Measurements from ENCODE around the gene CAVIN1.

CAVIN1 gene

GRCh38 chr17:42365136-42365535, 57.9 kb downstream of the CAVIN1 start:
- no peak overlapping the region for H3K4me3 ChIP-seq (ENCODE audit: insufficient read depth, low read length, poor library complexity, severe bottlenecking)
- H3K27ac ChIP-seq (ENCODE audit: low read depth, low read length): no peak overlapping the region
- peaks cover 5% of the 10 kb centered on the region; the same call in 1 of the 2 replicates for H4K20me1 ChIP-seq (ENCODE audit: low read depth, low read length)
- no peak overlapping the region for H2AFZ ChIP-seq (ENCODE audit: low read depth, low read length, severe bottlenecking)
- H3K9me2 ChIP-seq (replicated peaks; ENCODE audit: insufficient read depth, low read length): no peaks in the 10 kb centered on the region
- H3K9ac ChIP-seq (ENCODE audit: low read length): no peak overlapping the region
- H3K4me2 ChIP-seq (ENCODE audit: low read depth, low read length, poor library complexity, severe bottlenecking): no peak overlapping the region
- no peaks in the 10 kb centered on the region for H3K36me3 ChIP-seq (ENCODE audit: low read length)
- no peaks in the 10 kb centered on the region for H3K27me3 ChIP-seq (ENCODE audit: low read length)
- H3K9me3 ChIP-seq (ENCODE audit: insufficient read depth, low read length): no peaks in the 10 kb centered on the region
- no peaks in the 10 kb centered on the region for H3K79me2 ChIP-seq (ENCODE audit: insufficient read depth, low read length)
- TF ChIP-seq CTCF (IDR thresholded peaks at IDR 0.05; ENCODE audit: insufficient read depth, low read length, poor library complexity, severe bottlenecking) (no peak), EZH2phosphoT487 (conservative IDR thresholded peaks at IDR 0.05; ENCODE audit: low read length) (no peak)
- no peaks in the 10 kb centered on the region; the same call in 1 of the 2 replicates for H3F3A ChIP-seq (ENCODE audit: insufficient read depth)

DNA sequence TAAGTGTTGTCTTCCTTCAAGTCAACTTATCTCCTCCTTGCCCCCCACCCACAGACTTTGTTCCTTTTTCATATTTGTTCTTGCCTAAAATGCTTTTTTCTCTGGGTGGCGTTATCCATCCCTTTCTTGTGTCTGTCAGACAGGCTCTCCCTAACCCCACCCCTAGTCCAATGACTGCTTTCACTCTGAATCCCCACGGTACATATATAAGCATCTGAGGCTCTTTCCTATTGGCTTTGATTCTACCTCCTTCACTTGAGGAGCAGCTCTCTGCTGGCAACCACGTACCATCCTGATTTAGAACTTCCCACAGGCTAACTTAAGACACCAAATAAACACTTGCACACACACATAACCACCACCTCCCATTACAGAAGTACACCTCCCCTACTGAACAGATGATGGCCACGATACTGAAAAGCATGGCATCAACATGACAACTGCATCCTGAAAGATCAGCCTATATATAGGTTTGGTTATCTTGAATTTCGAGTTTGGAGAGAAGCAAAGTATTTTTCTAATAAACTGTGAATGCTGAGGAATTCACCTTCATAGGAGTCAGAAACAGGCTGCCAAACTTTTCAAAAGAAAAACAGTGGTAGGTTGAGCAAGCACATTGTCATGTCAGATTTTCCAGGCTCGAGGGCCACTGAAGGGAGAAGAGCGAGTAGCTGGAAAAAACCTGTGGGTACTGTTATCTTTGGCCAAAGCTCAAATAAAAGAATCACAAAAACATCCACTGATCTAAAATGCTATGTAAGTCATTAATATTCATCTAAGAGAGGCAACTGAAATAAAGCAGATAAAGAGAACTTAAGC, 59.1 kb downstream of the CAVIN1 start:
- Histone ChIP-seq H3F3A (ENCODE audit: insufficient read depth) (no peaks in the 10 kb centered on the region; the same call in 1 of the 2 replicates), H3K4me2 (ENCODE audit: low read depth, low read length, poor library complexity, severe bottlenecking) (no peak overlapping the region), H2AFZ (ENCODE audit: low read depth, low read length, severe bottlenecking) (no peak overlapping the region), H3K4me3 (ENCODE audit: insufficient read depth, low read length, poor library complexity, severe bottlenecking) (no peak overlapping the region), H3K9me3 (ENCODE audit: insufficient read depth, low read length) (no peaks in the 10 kb centered on the region), H3K27ac (ENCODE audit: low read depth, low read length) (no peak overlapping the region), H3K9me2 (replicated peaks; ENCODE audit: insufficient read depth, low read length) (no peaks in the 10 kb centered on the region), H3K27me3 (ENCODE audit: low read length) (no peaks in the 10 kb centered on the region), H3K36me3 (ENCODE audit: low read length) (no peaks in the 10 kb centered on the region), H3K9ac (ENCODE audit: low read length) (no peak overlapping the region), H3K79me2 (ENCODE audit: insufficient read depth, low read length) (no peaks in the 10 kb centered on the region), H4K20me1 (ENCODE audit: low read depth, low read length) (peaks cover 5% of the 10 kb centered on the region; the same call in 1 of the 2 replicates)
- TF ChIP-seq CTCF (IDR thresholded peaks at IDR 0.05; ENCODE audit: insufficient read depth, low read length, poor library complexity, severe bottlenecking): no peak
- no peak for TF ChIP-seq EZH2phosphoT487 (conservative IDR thresholded peaks at IDR 0.05; ENCODE audit: low read length)

GRCh38 chr17:42363231-42363630, 59.8 kb downstream of the CAVIN1 start:
- Histone ChIP-seq H3K9me2 (replicated peaks; ENCODE audit: insufficient read depth, low read length) (no peaks in the 10 kb centered on the region), H4K20me1 (ENCODE audit: low read depth, low read length) (peaks cover 5% of the 10 kb centered on the region; the same call in 1 of the 2 replicates), H3K4me2 (ENCODE audit: low read depth, low read length, poor library complexity, severe bottlenecking) (no peak overlapping the region), H3K79me2 (ENCODE audit: insufficient read depth, low read length) (no peaks in the 10 kb centered on the region), H3K4me3 (ENCODE audit: insufficient read depth, low read length, poor library complexity, severe bottlenecking) (no peak overlapping the region), H3K27ac (ENCODE audit: low read depth, low read length) (no peak overlapping the region), H3K27me3 (ENCODE audit: low read length) (no peaks in the 10 kb centered on the region), H3K9ac (ENCODE audit: low read length) (no peak overlapping the region), H3K36me3 (ENCODE audit: low read length) (no peaks in the 10 kb centered on the region), H3K9me3 (ENCODE audit: insufficient read depth, low read length) (no peaks in the 10 kb centered on the region), H3F3A (ENCODE audit: insufficient read depth) (no peaks in the 10 kb centered on the region; the same call in 1 of the 2 replicates), H2AFZ (ENCODE audit: low read depth, low read length, severe bottlenecking) (no peak overlapping the region)
- no peak for TF ChIP-seq EZH2phosphoT487 (conservative IDR thresholded peaks at IDR 0.05; ENCODE audit: low read length)
- TF ChIP-seq CTCF (IDR thresholded peaks at IDR 0.05; ENCODE audit: insufficient read depth, low read length, poor library complexity, severe bottlenecking): no peak

Measured in SU-DHL-6 (cell line).